Psoas muscle (tissue), 8 donors: ENCODE results near the gene RNF13. TPM values are rescaled to one million over a fixed set of nuclear protein-coding genes. Genes with fewer than 3 reads are reported as not detected.

Experiments used
- ATAC-seq, 4 donors: fragments of 200-7000 bp; cut with Tn5 transposase; one replicate each; pipeline ENCODE4 v1.9.1; 2020; ENCODE audit warnings: moderate library complexity in 3 of 4, mild to moderate bottlenecking in 2 of 4
- DNase-seq, 2 donors: peaks; one replicate each; pipeline ENCODE4 v3.0.0-alpha.2; 2020
- H3K27ac ChIP-seq: fragments of 200-600 bp; one replicate; pipeline ENCODE4 v1.8.0; 2022
- H3K27me3 ChIP-seq, 3 donors: fragments of 200-600 bp in 1 of 3; one replicate each; pipeline versions ENCODE4 v1.6.1 to v1.8.0; 2013 to 2022; ENCODE audit warnings: low read length in 2 of 3, mild to moderate bottlenecking in 2 of 3, moderate library complexity in 1 of 3; ENCODE audit not compliant: insufficient read depth in 3 of 3
- H3K36me3 ChIP-seq, 2 donors: fragments of 200-600 bp in 1 of 2; one replicate each; pipeline versions ENCODE4 v1.6.1 to v1.8.0; 2013 to 2022; ENCODE audit warnings: low read depth in 1 of 2, mild to moderate bottlenecking in 1 of 2, moderate library complexity in 1 of 2; ENCODE audit not compliant: insufficient read depth in 1 of 2
- H3K4me1 ChIP-seq: fragments of 200-600 bp; one replicate; pipeline ENCODE4 v1.8.0; 2022
- H3K4me3 ChIP-seq: fragments of 200-600 bp; one replicate; pipeline ENCODE4 v1.8.0; 2022; ENCODE audit warnings: mild to moderate bottlenecking
- H3K9me3 ChIP-seq: fragments of 200-600 bp; one replicate; pipeline ENCODE4 v1.8.0; 2022
- WGBS, 3 donors: extraction: QIAGEN DNeasy Blood & Tissue Kit; methylation state at CpG; one replicate each; pipeline versions ENCODE4 v1.1.6 to v1.1.7; 2013; 5-methylcytosine and 5-hydroxymethylcytosine counted together
- intact Hi-C, 2 donors: fragments of 100-400 bp; cut with DNase I; formaldehyde crosslinking; loops; one replicate each; pipeline versions ENCODE4 v1.11.0 to v1.14.2; 2022
- polyA plus RNA-seq, 3 donors: library from polyadenylated mRNA; stranded (reverse); fragments of 200-250 nt; gene quantifications; one replicate each; pipeline ENCODE4 v1.2.3, GENCODE V29; 2013
- total RNA-seq, 4 donors: library from RNA; stranded (reverse); fragmentation: NEBNext Ultra II Directional in 2 of 4; extraction: Animal tissue kit (Norgen Biotek cat#: 25700) in 2 of 4; gene quantifications; one replicate each; pipeline versions ENCODE4 v1.2.1 to v1.2.4, GENCODE V29; 2021 to 2023
- TF ChIP-seq, protein P1 (sequence below): fragments of 200-600 bp; IDR thresholded peaks from one replicate; pipeline ENCODE4 v1.8.0; 2022; ENCODE audit warnings: antibody characterized with exemption
- donor health status: healthy with polysubstance abuse.
- donor health status: DM: no; HTN: no; CAD: no; lungs with moderate emphysema.
- donor health status: Bipolar disorder and iron deficiency.
- donor health status: healthy.
- donor health status: DM: yes; HTN: yes; CAD: no.
- donor health status: DM: no; HTN: no; CAD: no.
- donor health status: DM: no; HTN: no; CAD: no.
- donor health status: DM: yes; HTN: yes; CAD: no.

Gene RNF13
- total and polyA plus RNA-seq, 7 donors, result 21.7 to 51.0 (median 41.6) TPM

GRCh38 chr3:149815728-149816127, 2.7 kb downstream of the RNF13 start:
- DNase-seq (no peak), ATAC-seq (no peak)
- Histone ChIP-seq H3K4me1 (peaks cover 71% of the 10 kb centered on the region), H3K4me3 (peak overlapping the region; percentile 95), H3K27me3 (no peaks in the 10 kb centered on the region), H3K27ac (peak overlapping the region; percentile 100), H3K36me3 (no peaks in the 10 kb centered on the region), H3K9me3 (no peaks in the 10 kb centered on the region)
- TF ChIP-seq, protein P1, sequence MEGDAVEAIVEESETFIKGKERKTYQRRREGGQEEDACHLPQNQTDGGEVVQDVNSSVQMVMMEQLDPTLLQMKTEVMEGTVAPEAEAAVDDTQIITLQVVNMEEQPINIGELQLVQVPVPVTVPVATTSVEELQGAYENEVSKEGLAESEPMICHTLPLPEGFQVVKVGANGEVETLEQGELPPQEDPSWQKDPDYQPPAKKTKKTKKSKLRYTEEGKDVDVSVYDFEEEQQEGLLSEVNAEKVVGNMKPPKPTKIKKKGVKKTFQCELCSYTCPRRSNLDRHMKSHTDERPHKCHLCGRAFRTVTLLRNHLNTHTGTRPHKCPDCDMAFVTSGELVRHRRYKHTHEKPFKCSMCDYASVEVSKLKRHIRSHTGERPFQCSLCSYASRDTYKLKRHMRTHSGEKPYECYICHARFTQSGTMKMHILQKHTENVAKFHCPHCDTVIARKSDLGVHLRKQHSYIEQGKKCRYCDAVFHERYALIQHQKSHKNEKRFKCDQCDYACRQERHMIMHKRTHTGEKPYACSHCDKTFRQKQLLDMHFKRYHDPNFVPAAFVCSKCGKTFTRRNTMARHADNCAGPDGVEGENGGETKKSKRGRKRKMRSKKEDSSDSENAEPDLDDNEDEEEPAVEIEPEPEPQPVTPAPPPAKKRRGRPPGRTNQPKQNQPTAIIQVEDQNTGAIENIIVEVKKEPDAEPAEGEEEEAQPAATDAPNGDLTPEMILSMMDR, result no peak
- intact Hi-C loops, result no loop called here
- 65 to 94% (median 88%) methylated on average over 3 of the region's 3 CpGs for WGBS, 3 donors

- H3K36me3 ChIP-seq, result no peaks in the 10 kb centered on the region
- peaks cover 77% of the 10 kb centered on the region for H3K4me1 ChIP-seq
- H3K9me3 ChIP-seq, result no peaks in the 10 kb centered on the region
- intact Hi-C loops, result no loop called here
- DNase-seq (no peak), ATAC-seq (no peak)
- WGBS, 3 donors, result 38 to 49% (median 40%) methylated on average over 3 of the region's 3 CpGs
- H3K4me3 ChIP-seq, result peak overlapping the region; percentile 95
- no peak overlapping the region for H3K27ac ChIP-seq
- H3K27me3 ChIP-seq, result no peaks in the 10 kb centered on the region
- TF ChIP-seq, protein P1, result no peak
Observed at GRCh38 chr3:149816311-149816710, 3.3 kb downstream of the RNF13 start.

- ATAC-seq, result no peak
Observed at GRCh38 chr3:149816986-149817385, 4.0 kb downstream of the RNF13 start.

DNA sequence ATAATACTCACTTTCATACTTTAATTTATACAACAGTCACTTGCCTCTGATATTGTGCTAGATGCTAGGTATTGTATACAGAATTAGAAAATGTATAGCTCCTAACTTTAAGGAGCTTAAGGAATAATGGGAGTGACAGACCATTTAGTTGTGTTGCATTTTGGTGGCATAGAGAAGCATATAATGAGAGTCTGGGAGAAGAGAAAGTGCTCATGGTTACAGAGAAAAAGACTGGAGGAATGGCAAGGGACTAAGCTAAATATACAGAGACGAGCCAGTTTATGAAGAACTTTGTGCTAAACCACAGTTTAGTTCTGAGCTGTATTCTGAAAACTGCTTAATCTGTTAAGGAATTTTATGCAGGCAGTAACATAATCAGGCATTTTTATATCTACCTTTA, 6.4 kb downstream of the RNF13 start:
- H3K27me3 ChIP-seq, result no peaks in the 10 kb centered on the region
- peaks cover 6% of the 10 kb centered on the region for H3K9me3 ChIP-seq
- TF ChIP-seq, protein P1, result no peak
- no peak overlapping the region for H3K27ac ChIP-seq
- intact Hi-C loops, result no loop called here
- DNase-seq (no peak), ATAC-seq (no peak)
- H3K4me3 ChIP-seq, result no peak overlapping the region
- 77 to 79% (median 79%) methylated on average over 1 of the region's 1 CpG for WGBS, 3 donors
- peaks cover 73% of the 10 kb centered on the region for H3K4me1 ChIP-seq
- no peaks in the 10 kb centered on the region for H3K36me3 ChIP-seq

More at GRCh38 chr3:149816986-149817385, 4.0 kb downstream of the RNF13 start:
- TF ChIP-seq, protein P1, result no peak
- H3K4me3 ChIP-seq, result peak overlapping the region; percentile 95
- no peak for DNase-seq
- H3K27ac ChIP-seq, result peak overlapping the region; percentile 17
- H3K4me1 ChIP-seq, result peaks cover 74% of the 10 kb centered on the region
- H3K36me3 ChIP-seq, result no peaks in the 10 kb centered on the region
- 43 to 74% (median 56%) methylated on average over 2 of the region's 2 CpGs for WGBS, 3 donors
- H3K27me3 ChIP-seq, result no peaks in the 10 kb centered on the region
- H3K9me3 ChIP-seq, result no peaks in the 10 kb centered on the region
- intact Hi-C loops, result no loop called here

DNA sequence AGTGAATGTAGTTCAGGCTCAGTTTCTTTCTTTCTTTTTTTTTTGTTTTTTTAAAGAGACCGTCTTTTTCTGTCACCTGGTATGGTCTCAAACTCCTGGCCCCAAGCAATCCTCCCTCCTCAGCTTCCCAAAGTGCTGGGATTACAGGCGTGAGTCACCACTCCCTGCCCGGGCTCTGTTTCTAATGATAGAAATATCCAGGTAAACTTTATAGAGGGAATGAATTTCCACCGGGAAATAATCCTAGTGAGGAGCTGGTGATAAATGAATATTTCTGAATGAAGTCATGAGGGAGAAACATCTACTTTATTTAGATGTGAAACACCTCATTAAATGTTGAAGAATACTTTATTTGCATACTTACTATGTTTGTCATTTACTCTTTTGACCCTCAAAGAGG, 7.2 kb downstream of the RNF13 start:
- Histone ChIP-seq H3K27ac (no peak overlapping the region), H3K4me1 (peaks cover 67% of the 10 kb centered on the region), H3K9me3 (peaks cover 8% of the 10 kb centered on the region), H3K27me3 (no peaks in the 10 kb centered on the region), H3K4me3 (no peak overlapping the region), H3K36me3 (no peaks in the 10 kb centered on the region)
- WGBS, 3 donors, result 42 to 62% (median 50%) methylated on average over 4 of the region's 4 CpGs
- intact Hi-C loops, result no loop called here
- DNase-seq (no peak), ATAC-seq (peak in 3 of 4 donors; percentile 55 to 70 (median 60))
- TF ChIP-seq, protein P1, result no peak
